ENCODE measurements around the gene TFAP2E.
"Not testable (repeated sequence)": the region's sequence is repeated elsewhere in the genome, so short reads cannot be mapped to it uniquely, and the experiment has no call there.

The TFAP2E gene

GRCh38 chr1:35574655-35575415 lies 1.7 kb downstream of the TFAP2E start:
- FAIRE-seq = no peak

DNA sequence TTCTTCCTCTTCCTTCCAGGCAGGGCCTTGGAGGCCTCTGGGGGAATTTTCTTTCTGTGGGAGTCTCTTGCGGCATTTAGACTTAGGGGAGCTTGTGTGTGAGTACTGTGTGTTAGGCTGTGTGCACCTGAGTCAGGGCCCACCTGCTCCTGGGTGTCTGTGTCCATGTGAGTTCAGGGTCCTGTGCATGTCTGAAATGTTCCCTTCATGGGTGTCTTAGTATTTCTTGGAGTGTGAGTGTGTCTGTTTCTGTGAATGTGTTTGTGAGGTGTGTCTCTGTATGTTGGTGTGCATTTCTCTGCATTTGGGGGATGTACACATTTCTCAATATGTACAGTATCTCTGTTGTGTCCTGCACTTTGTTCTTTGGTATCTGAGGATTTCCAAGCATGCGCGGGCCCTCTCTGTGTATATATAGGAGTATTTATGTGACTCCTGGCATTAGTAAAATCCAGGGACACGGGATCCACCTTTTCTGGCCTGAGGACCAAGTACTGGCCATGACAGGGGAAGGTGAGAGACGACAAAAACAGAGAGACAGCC lies 2.4 kb downstream of the TFAP2E start:
- no peak for FAIRE-seq

GRCh38 chr1:35576061-35576765 lies 3.1 kb downstream of the TFAP2E start:
- no peak for FAIRE-seq

GRCh38 chr1:35576766-35577070 lies 3.6 kb downstream of the TFAP2E start:
- not testable (repeated sequence) for FAIRE-seq

DNA sequence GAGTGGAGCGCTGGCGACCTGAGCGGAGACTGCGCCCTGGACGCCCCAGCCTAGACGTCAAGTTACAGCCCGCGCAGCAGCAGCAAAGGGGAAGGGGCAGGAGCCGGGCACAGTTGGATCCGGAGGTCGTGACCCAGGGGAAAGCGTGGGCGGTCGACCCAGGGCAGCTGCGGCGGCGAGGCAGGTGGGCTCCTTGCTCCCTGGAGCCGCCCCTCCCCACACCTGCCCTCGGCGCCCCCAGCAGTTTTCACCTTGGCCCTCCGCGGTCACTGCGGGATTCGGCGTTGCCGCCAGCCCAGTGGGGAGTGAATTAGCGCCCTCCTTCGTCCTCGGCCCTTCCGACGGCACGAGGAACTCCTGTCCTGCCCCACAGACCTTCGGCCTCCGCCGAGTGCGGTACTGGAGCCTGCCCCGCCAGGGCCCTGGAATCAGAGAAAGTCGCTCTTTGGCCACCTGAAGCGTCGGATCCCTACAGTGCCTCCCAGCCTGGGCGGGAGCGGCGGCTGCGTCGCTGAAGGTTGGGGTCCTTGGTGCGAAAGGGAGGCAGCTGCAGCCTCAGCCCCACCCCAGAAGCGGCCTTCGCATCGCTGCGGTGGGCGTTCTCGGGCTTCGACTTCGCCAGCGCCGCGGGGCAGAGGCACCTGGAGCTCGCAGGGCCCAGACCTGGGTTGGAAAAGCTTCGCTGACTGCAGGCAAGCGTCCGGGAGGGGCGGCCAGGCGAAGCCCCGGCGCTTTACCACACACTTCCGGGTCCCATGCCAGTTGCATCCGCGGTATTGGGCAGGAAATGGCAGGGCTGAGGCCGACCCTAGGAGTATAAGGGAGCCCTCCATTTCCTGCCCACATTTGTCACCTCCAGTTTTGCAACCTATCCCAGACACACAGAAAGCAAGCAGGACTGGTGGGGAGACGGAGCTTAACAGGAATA lies 4.2 kb downstream of the TFAP2E start:
- no peak for FAIRE-seq

DNA sequence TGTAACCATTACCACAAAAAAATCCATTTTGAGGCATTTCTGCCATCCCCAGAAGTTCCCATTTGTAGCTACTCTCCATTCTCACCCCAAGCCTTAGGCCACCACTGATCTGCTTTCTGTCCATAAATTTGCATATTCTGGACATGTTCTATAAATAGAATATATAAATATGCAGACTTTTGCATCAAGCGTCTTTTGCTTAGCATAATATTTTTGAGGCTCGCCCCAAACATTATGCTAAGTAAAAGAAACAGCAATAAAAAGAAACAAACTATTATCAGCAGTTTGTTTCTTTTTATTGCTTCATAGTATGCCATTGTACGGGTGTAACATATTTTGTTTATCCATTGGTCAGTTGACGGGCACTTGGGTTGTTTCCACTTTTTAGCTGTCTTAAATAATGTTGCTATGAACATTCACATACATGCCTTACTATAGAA lies 7.9 kb downstream of the TFAP2E start:
- no peak for FAIRE-seq

GRCh38 chr1:35581621-35582020 lies 8.5 kb downstream of the TFAP2E start:
- not testable (repeated sequence) for FAIRE-seq

DNA sequence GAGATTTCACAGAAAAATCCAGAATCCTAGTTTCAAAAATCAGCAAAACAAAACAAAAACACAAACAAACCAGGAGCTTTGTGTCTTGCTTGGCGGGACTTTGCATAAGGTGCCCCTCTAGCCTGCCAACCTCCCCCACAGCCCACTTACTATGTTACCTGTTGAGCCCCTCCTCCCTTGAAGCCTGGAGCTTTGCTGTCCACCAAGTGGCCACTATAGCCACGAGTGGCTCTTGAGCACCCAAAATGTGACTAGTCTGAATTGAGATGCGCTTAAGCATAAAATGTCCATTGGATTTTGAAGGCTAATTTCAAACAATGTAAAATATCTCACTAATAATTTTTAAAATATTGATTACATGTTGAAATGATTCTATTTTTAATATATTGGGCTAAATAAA lies 12.2 kb downstream of the TFAP2E start:
- no peak for FAIRE-seq

GRCh38 chr1:35585805-35586204 lies 12.7 kb downstream of the TFAP2E start:
- FAIRE-seq = not testable (repeated sequence)

DNA sequence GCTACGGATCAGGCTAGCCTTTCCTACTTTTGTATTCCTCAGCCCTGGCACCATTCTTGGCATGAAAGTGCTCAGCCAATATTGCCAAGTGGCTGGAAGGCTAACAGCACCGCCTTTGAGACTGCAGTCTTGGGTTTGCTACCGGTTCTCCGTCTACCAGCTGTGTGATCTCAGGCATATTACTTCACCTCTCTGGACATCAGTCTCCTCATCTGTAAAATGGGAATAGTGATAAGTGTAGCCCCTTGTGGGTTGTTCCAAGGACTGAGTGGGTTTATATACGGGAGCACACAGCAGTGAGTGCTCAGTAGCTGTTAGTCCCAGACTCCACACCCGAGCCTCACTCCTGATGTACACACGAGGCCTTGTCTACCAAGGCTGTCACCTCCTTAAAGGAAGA lies 13.7 kb downstream of the TFAP2E start:
- FAIRE-seq = no peak

GRCh38 chr1:35587736-35588135 lies 14.6 kb downstream of the TFAP2E start:
- FAIRE-seq = no peak

DNA sequence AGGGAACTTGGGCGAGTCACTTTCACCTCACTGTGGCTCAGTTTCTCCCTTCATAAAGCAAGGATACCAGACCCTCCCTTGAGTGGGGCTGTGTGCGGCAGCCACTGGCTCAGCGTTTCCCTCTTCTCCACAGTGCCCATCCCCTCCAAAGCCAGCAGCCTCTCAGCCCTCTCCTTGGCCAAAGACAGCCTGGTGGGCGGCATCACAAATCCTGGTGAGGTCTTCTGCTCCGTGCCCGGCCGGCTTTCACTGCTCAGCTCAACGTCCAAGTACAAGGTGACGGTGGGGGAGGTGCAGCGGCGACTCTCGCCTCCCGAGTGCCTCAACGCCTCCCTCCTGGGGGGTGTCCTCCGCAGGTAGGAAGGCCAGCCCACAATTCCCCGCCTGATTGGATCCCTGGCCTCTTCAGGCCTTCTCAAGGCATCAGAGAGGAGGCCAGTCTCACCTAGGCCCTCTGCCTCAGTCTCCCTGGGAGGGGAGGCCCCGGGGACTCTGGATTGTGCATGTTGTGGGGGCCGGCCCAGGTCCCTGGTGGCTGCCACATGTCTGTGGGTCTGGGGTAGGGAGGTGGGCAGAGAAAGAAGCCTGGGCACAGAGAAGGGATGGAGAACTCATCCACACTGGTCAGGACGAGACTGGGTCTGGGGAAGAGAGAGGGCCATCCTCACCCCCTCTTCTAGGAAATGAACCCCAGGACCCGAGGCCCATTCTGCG lies 15.2 kb downstream of the TFAP2E start:
- no peak for FAIRE-seq

GRCh38 chr1:35589516-35590427 lies 16.7 kb downstream of the TFAP2E start:
- FAIRE-seq = no peak

GRCh38 chr1:35590476-35591040 lies 17.4 kb downstream of the TFAP2E start:
- no peak for FAIRE-seq

- FAIRE-seq = no peak
Measured at GRCh38 chr1:35591211-35591610, 18.1 kb downstream of the TFAP2E start.

DNA sequence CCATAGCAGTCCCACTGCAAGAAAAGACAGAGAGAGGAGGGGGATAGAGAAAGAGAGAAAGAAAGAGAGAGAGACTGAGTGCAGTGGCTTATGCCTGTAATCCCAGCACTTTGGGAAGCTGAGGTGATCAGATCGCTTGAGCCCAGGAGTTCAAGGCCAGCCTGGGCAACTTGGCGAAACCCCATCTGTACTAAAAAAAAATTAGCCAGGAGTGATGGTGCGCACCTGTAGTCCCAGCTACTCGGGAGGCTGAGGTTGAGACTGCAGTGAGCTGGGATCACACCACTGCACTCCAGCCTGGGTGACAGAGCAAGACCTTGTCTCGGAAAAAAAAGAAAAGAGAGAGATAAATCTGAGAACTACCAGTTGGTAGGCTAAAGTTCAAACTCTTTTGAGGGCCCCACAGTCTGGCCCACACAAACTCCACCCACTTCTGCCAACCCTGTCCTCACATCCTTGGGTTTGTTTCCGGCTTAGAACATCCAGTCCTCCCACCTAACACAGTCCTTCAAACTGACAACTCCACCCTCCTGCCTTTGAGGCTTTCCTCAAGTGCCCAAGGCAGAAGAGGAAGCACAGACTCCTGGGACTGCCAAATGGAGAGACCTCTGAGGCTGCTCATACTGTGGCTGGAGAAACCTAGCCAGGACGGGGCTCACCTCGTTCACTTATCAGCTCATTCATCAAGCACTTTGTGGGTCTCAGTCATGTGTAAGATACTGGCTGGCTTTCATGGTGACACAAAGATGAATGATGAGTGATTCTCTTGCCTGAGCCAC lies 20.1 kb downstream of the TFAP2E start:
- FAIRE-seq = no peak

- no peak for FAIRE-seq
Measured at GRCh38 chr1:35594005-35594760, 21.1 kb downstream of the TFAP2E start.

DNA sequence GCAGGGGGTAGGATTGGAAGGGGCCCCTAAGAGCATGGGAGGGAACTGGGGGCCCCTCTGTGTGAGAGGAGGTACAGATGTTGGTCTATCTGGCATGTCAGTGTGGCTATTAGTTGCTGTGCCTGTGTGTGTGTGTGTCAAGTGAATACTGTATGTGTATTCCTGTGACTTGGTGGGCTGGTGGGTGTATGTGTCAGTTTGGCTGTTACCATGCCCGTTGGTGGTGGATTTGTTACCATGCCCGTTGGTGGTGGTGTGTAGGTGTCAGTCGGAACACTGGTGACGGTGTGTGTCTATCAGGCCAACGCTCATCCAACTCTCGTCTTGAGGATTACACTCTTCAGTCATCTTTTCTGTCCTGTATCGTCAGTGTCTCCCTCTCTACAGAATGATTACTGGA lies 22.6 kb downstream of the TFAP2E start:
- FAIRE-seq = no peak

GRCh38 chr1:35597870-35598269 lies 24.8 kb downstream of the TFAP2E start:
- FAIRE-seq = no peak

All from A204.1 (cell line).